HG02970 (cell line): ENCODE data around the gene CDC42BPB.

ENCODE experiments used
- ATAC-seq: cut with Tn5 transposase; IDR thresholded peaks from one replicate; pipeline ENCODE4 v1.9.1; 2021; ENCODE audit warnings: mild to moderate bottlenecking, moderate library complexity, moderate number of reproducible peaks; ENCODE audit not compliant: unreplicated experiment, low FRiP score

The CDC42BPB gene

GRCh38 chr14:102970496-102970895 is 86.9 kb downstream of the CDC42BPB start:
- no peak for ATAC-seq

GRCh38 chr14:102969901-102970300 is 87.4 kb downstream of the CDC42BPB start:
- ATAC-seq: no peak

GRCh38 chr14:102969060-102969791 is 88.1 kb downstream of the CDC42BPB start:
- ATAC-seq: no peak

GRCh38 chr14:102968306-102968705 is 89.0 kb downstream of the CDC42BPB start:
- ATAC-seq: no peak

- no peak for ATAC-seq
These were observed 89.9 kb downstream of the CDC42BPB start for GRCh38 chr14:102967506-102967795.

- ATAC-seq: no peak
These were observed 90.5 kb downstream of the CDC42BPB start for GRCh38 chr14:102966681-102967505.

GRCh38 chr14:102965971-102966655 is 91.2 kb downstream of the CDC42BPB start:
- no peak for ATAC-seq

DNA sequence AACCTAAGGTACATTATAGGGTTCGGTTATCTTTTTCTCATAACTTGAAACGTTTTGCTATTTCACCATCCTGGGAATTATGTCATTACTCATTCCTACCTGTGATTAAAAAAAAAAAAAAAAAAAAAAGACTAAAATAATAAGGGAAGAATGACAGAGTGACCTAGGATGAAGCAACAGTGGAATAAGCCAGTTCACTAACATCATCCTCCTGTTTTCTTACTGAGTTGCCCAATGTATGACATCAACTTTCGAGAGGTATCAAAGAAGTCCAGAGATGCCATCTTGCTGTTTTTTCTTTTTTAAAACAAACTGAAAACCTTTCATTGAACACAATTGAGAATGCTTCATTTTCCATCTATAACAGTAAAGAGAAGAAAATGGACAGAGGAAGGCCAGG is 92.1 kb downstream of the CDC42BPB start:
- ATAC-seq: no peak

GRCh38 chr14:102964152-102964730 is 93.1 kb downstream of the CDC42BPB start:
- no peak for ATAC-seq

GRCh38 chr14:102962111-102962627 is 95.2 kb downstream of the CDC42BPB start:
- ATAC-seq: no peak

DNA sequence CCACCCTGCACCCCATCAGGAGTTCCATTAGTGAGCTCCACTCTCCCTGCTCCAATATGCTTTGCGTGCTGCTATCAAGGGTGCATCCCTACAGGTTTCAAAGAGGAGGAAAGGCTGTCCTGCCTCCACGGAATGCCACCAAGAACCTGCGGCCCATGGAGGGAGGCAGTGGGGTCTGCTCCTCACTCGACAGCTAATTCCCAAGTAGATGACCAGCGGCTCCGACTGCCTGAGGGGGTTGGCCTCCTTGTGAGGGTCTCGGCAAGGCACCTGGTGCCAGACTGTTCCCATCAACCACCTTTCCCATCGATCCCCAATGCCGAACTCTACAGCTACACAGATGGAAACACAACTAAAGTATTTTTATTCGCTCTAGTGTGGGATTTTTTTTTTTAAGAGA is 98.9 kb downstream of the CDC42BPB start:
- no peak for ATAC-seq

- ATAC-seq: no peak
These were observed 100.1 kb downstream of the CDC42BPB start for GRCh38 chr14:102957222-102957621.

GRCh38 chr14:102955636-102956408 is 101.5 kb downstream of the CDC42BPB start:
- ATAC-seq: no peak

DNA sequence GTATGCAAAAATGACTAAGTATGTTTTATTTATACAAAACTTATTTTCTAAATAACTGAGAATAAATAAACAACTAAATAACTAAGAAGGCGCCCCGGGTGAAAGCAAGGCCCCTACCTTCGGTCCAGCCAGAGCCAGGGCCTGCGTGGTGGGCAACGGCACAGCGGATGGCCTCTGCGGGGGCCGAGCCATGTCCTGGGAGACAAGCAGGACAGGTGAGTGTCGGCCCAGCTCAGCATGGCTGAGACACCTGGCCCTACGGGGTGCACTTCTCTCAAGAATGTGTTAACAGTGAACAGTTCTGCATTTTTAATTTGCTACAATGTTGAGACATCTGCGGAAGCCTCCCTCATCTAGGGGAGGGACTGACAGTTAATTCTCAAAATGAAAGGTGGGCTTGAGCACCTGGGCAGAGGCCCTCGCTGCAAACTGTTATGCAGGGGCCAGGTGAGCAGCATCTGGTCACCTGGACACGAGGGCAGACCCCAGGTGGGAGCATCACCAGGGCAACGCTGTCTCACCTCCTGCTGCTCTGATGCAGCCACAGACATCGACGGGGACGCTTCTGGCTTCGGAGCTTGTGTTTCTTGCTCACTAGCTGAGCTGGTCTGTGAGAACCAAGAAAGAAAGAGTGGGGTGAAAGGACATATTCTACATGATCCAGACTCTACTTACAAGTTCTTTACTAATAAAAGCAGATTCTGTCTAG is 103.1 kb downstream of the CDC42BPB start:
- no peak for ATAC-seq

GRCh38 chr14:102953100-102953499 is 104.2 kb downstream of the CDC42BPB start:
- no peak for ATAC-seq

GRCh38 chr14:102952276-102952675 is 105.1 kb downstream of the CDC42BPB start:
- no peak for ATAC-seq

- no peak for ATAC-seq
These were observed 105.5 kb downstream of the CDC42BPB start for GRCh38 chr14:102951799-102952198.

GRCh38 chr14:102951034-102951433 is 106.3 kb downstream of the CDC42BPB start:
- ATAC-seq: no peak

DNA sequence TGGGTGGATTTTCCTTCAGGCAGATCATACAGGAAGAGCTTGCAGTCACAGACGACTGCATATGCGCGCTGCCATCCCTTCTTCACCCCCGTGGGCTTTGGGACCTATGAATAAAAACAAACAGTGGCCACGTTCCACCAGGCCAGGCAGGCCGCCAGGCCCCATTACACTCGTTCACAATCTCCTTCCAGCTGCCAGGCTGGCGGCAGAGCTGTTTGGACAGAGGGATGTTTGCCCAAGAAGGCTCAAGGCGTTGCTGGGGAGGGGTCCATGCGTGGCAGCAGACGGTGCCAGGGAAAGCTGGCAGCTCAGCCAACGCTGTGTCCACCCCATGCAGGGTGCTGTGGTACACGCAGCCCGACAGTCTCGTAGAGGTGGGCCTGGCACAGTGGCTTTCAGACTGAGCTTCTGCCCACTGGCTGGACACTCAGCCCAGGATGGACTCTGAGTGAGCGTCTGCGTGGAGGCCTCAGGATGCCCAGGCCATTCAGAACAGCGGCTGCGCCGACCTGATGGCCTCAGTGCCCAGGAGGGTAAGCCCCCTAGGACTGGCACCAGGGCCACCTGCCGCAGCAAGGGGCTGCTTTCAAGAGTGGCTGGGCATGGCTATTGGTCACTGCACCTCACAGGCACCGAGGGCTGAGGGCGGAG is 107.4 kb downstream of the CDC42BPB start:
- no peak for ATAC-seq
